ENCODE results near the gene UGT2B15.
"Not testable (repeated sequence)": the region's sequence is repeated elsewhere in the genome, so short reads cannot be mapped to it uniquely, and the experiment has no call there.

DNA sequence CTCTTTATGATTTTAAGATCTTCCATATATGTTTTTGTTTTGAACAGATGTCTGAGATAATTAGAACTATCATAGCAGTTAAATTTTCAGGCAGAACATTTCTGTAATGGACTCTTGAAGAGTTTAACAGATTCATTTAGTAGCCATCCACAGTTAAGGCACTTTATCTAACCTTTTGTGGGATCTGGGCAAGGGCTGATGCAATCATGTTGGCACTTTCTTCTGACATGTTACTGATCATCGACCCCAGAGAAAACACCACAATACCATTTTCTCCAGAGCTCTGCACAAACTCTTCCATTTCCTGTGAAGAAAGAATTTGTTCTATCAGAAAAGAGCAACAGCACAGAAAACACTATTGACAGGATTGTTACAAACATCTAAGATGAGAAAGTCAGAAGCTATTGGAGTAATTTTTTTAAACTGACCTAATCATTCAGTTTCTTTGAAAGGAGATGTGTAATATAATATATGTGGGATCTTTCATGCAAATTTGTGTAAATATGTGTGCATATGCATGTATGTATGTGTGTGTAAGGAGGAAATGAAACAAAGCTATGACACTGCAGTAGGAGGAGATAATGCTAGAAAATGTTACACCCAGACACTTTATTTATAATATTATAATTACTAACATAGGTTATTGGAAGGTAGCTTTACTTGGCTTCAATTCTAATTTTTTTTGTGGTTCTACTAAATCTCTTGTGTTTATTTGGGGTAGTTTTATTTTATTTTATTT, 7.4 kb downstream of the UGT2B15 start:
- TF ChIP-seq, protein P1, sequence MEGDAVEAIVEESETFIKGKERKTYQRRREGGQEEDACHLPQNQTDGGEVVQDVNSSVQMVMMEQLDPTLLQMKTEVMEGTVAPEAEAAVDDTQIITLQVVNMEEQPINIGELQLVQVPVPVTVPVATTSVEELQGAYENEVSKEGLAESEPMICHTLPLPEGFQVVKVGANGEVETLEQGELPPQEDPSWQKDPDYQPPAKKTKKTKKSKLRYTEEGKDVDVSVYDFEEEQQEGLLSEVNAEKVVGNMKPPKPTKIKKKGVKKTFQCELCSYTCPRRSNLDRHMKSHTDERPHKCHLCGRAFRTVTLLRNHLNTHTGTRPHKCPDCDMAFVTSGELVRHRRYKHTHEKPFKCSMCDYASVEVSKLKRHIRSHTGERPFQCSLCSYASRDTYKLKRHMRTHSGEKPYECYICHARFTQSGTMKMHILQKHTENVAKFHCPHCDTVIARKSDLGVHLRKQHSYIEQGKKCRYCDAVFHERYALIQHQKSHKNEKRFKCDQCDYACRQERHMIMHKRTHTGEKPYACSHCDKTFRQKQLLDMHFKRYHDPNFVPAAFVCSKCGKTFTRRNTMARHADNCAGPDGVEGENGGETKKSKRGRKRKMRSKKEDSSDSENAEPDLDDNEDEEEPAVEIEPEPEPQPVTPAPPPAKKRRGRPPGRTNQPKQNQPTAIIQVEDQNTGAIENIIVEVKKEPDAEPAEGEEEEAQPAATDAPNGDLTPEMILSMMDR (optimal IDR thresholded peaks at IDR 0.05 in 1 of 3, IDR thresholded peaks at IDR 0.05 in 1 of 3, conservative IDR thresholded peaks at IDR 0.05 in 1 of 3; ENCODE audit: extremely low read depth in 1 of 3, insufficient read depth in 2 of 3, low read length in 3 of 3) = not testable (repeated sequence)
- TF ChIP-seq EZH2 (IDR thresholded peaks at IDR 0.05; ENCODE audit: low read length) = not testable (repeated sequence)
